Measurements from ENCODE around the gene MIA2.
A peak's percentile ranks its signal among the peaks of the same experiment; 100 is the strongest.
"Not testable (repeated sequence)": the region's sequence is repeated elsewhere in the genome, so short reads cannot be mapped to it uniquely, and the experiment has no call there.

The MIA2 gene

GRCh38 chr14:39231751-39232553 lies 1.8 kb upstream of the MIA2 start:
- not testable (repeated sequence) for DNase-seq (ENCODE audit: low read depth in 2 of 2)

GRCh38 chr14:39232554-39233415 lies 930 bp upstream of the MIA2 start:
- DNase-seq (ENCODE audit: low read depth in 2 of 2) = no peak

- not testable (repeated sequence) for DNase-seq (ENCODE audit: low read depth in 2 of 2)
Measured at GRCh38 chr14:39234986-39235385, 1.3 kb downstream of the MIA2 start.

GRCh38 chr14:39235466-39235865 lies 1.8 kb downstream of the MIA2 start:
- DNase-seq (ENCODE audit: low read depth in 2 of 2) = not testable (repeated sequence)

- no peak for DNase-seq (ENCODE audit: low read depth in 2 of 2)
Measured at GRCh38 chr14:39240769-39241168, 7.1 kb downstream of the MIA2 start.

- no peak for DNase-seq (ENCODE audit: low read depth in 2 of 2)
Measured at GRCh38 chr14:39241637-39242036, 7.9 kb downstream of the MIA2 start.

GRCh38 chr14:39243831-39244230 lies 10.1 kb downstream of the MIA2 start:
- no peak for DNase-seq (ENCODE audit: low read depth in 2 of 2)

GRCh38 chr14:39246618-39247017 lies 12.9 kb downstream of the MIA2 start:
- no peak for DNase-seq (ENCODE audit: low read depth in 2 of 2)

- DNase-seq (ENCODE audit: low read depth in 2 of 2) = no peak
Measured at GRCh38 chr14:39247256-39247655, 13.5 kb downstream of the MIA2 start.

GRCh38 chr14:39251547-39251946 lies 17.8 kb downstream of the MIA2 start:
- DNase-seq (ENCODE audit: low read depth in 2 of 2) = no peak

- not testable (repeated sequence) for DNase-seq (ENCODE audit: low read depth in 2 of 2)
Measured at GRCh38 chr14:39257388-39257787, 23.7 kb downstream of the MIA2 start.

- no peak for DNase-seq (ENCODE audit: low read depth in 2 of 2)
Measured at GRCh38 chr14:39258782-39259545, 25.2 kb downstream of the MIA2 start.

- DNase-seq (ENCODE audit: low read depth in 2 of 2) = not testable (repeated sequence)
Measured at GRCh38 chr14:39260161-39260560, 26.4 kb downstream of the MIA2 start.

GRCh38 chr14:39262214-39262613 lies 28.5 kb downstream of the MIA2 start:
- DNase-seq (ENCODE audit: low read depth in 2 of 2) = not testable (repeated sequence)

- DNase-seq (ENCODE audit: low read depth in 2 of 2) = no peak
Measured at GRCh38 chr14:39264057-39264456, 30.3 kb downstream of the MIA2 start.

- DNase-seq (ENCODE audit: low read depth in 2 of 2) = no peak
Measured at GRCh38 chr14:39264558-39264957, 30.8 kb downstream of the MIA2 start.

GRCh38 chr14:39265033-39265432 lies 31.3 kb downstream of the MIA2 start:
- DNase-seq (ENCODE audit: low read depth in 2 of 2) = no peak

- DNase-seq (ENCODE audit: low read depth in 2 of 2) = no peak
Measured at GRCh38 chr14:39265806-39266524, 32.2 kb downstream of the MIA2 start.

GRCh38 chr14:39266525-39266870 lies 32.8 kb downstream of the MIA2 start:
- no peak for DNase-seq (ENCODE audit: low read depth in 2 of 2)

GRCh38 chr14:39266871-39267607 lies 33.3 kb downstream of the MIA2 start:
- DNase-seq (ENCODE audit: low read depth in 2 of 2) = peak; percentile 37 to 43

- no peak for DNase-seq (ENCODE audit: low read depth in 2 of 2)
Measured at GRCh38 chr14:39267608-39268005, 33.9 kb downstream of the MIA2 start.

Data from stimulated activated CD4-positive, alpha-beta T cell treated with anti-CD3 and anti-CD28 coated beads, Interleukin-1b, Interleukin-23, amount 100 ng/mL, for 1 hour (primary cell).